Suprapubic skin (tissue), 4 donors: ENCODE measurements around the gene CNGA3. TPM values are rescaled to one million over a fixed set of nuclear protein-coding genes. Genes with fewer than 3 reads are reported as not detected.
"Not testable (repeated sequence)": the region's sequence is repeated elsewhere in the genome, so short reads cannot be mapped to it uniquely, and the experiment has no call there.

Experiments used
- DNase-seq, 2 donors: peaks; one replicate each; pipeline ENCODE4 v3.0.0-alpha.2; 2019; ENCODE audit warnings: low spot score in 2 of 2
- H3K27ac ChIP-seq: fragments of 200-600 bp; sonication (generic); one replicate; pipeline ENCODE4 v1.5.1; 2019
- H3K27me3 ChIP-seq: fragments of 200-600 bp; sonication (generic); one replicate; pipeline ENCODE4 v1.5.1; 2019
- H3K36me3 ChIP-seq: fragments of 200-600 bp; sonication (generic); one replicate; pipeline ENCODE4 v1.5.1; 2019
- H3K4me1 ChIP-seq: fragments of 200-600 bp; sonication (generic); one replicate; pipeline ENCODE4 v1.5.1; 2019
- H3K4me3 ChIP-seq: fragments of 200-600 bp; sonication (generic); one replicate; pipeline ENCODE4 v1.5.1; 2019; ENCODE audit warnings: mild to moderate bottlenecking
- H3K9me3 ChIP-seq: fragments of 200-600 bp; sonication (generic); one replicate; pipeline ENCODE4 v1.5.1; 2019
- CTCF ChIP-seq, 2 donors: fragments of 200-600 bp in 1 of 2; fragments of 450-650 bp in 1 of 2; sonication (generic) in 1 of 2; IDR thresholded peaks; one replicate each; pipeline ENCODE4 v1.5.1; 2016 to 2019; ENCODE audit warnings: antibody characterized with exemption in 2 of 2, mild to moderate bottlenecking in 1 of 2, moderate library complexity in 1 of 2
- EP300 ChIP-seq: sonication (generic); formaldehyde crosslinking; IDR thresholded peaks from one replicate; pipeline ENCODE4 v1.6.1; 2017; ENCODE audit warnings: antibody characterized with exemption
- POLR2A ChIP-seq, 2 donors: fragments of 450-650 bp; IDR thresholded peaks; one replicate each; pipeline ENCODE4 v1.6.1; 2017; ENCODE audit warnings: antibody characterized with exemption in 2 of 2, mild to moderate bottlenecking in 2 of 2, moderate library complexity in 2 of 2
- POLR2AphosphoS5 ChIP-seq, 3 donors: sonication (generic); formaldehyde crosslinking; IDR thresholded peaks; one replicate each; pipeline ENCODE4 v1.6.1; 2017; ENCODE audit warnings: antibody characterized with exemption in 3 of 3
- WGBS: methylation state at CpG from one replicate; pipeline ENCODE4 v1.1.5; 2018; 5-methylcytosine and 5-hydroxymethylcytosine counted together
- total RNA-seq, 4 donors: library from RNA; depleted of rRNA; stranded (reverse); fragments of >200 nt; gene quantifications; one replicate each; pipeline ENCODE4 v1.1.0, GENCODE V29; 2016

The CNGA3 gene
- total RNA-seq, 4 donors from 2014 or later, result not detected

GRCh38 chr2:98412751-98413458, 66.6 kb downstream of the CNGA3 start:
- Histone ChIP-seq H3K4me1 (no peaks in the 10 kb centered on the region), H3K27me3 (no peaks in the 10 kb centered on the region), H3K36me3 (no peaks in the 10 kb centered on the region), H3K4me3 (no peak overlapping the region), H3K9me3 (no peaks in the 10 kb centered on the region), H3K27ac (no peak overlapping the region)
- 32% methylated on average over 5 of the region's 5 CpGs for WGBS
- DNase-seq, result no peak
- TF ChIP-seq POLR2AphosphoS5 (IDR thresholded peaks at IDR 0.05), result no peak
- TF ChIP-seq POLR2A (IDR thresholded peaks at IDR 0.05), result no peak
- no peak for TF ChIP-seq EP300
- TF ChIP-seq CTCF (IDR thresholded peaks at IDR 0.05), result peak in 1 of 2 donors; percentile 40

- H3K4me3 ChIP-seq, H3K36me3 ChIP-seq, H3K4me1 ChIP-seq, H3K27ac ChIP-seq, H3K27me3 ChIP-seq, DNase-seq, H3K9me3 ChIP-seq: not testable (repeated sequence)
- WGBS, result 72% methylated on average over 7 of the region's 7 CpGs
These were observed 68.0 kb downstream of the CNGA3 start for GRCh38 chr2:98414246-98414645.

- not testable (repeated sequence) for H3K27ac ChIP-seq, H3K36me3 ChIP-seq, H3K9me3 ChIP-seq, DNase-seq, H3K4me1 ChIP-seq, H3K27me3 ChIP-seq, H3K4me3 ChIP-seq
- WGBS, result 95% methylated on average over 9 of the region's 9 CpGs
These were observed 69.5 kb downstream of the CNGA3 start for GRCh38 chr2:98415719-98416248.

- Histone ChIP-seq H3K4me3 (no peak overlapping the region), H3K36me3 (no peaks in the 10 kb centered on the region), H3K9me3 (no peaks in the 10 kb centered on the region), H3K27me3 (no peaks in the 10 kb centered on the region), H3K4me1 (no peaks in the 10 kb centered on the region), H3K27ac (no peak overlapping the region)
- 80% methylated on average over 2 of the region's 2 CpGs for WGBS
- no peak for DNase-seq
- TF ChIP-seq POLR2AphosphoS5 (IDR thresholded peaks at IDR 0.05) (no peak), CTCF (IDR thresholded peaks at IDR 0.05) (no peak), POLR2A (IDR thresholded peaks at IDR 0.05) (no peak), EP300 (no peak)
These were observed 70.3 kb downstream of the CNGA3 start for GRCh38 chr2:98416383-98417159.

GRCh38 chr2:98419544-98419943, 73.3 kb downstream of the CNGA3 start:
- Histone ChIP-seq H3K9me3 (no peaks in the 10 kb centered on the region), H3K27me3 (no peaks in the 10 kb centered on the region), H3K4me1 (no peaks in the 10 kb centered on the region), H3K27ac (no peak overlapping the region), H3K4me3 (no peak overlapping the region), H3K36me3 (no peaks in the 10 kb centered on the region)
- WGBS, result 69% methylated on average over 2 of the region's 2 CpGs
- DNase-seq, result no peak
- TF ChIP-seq CTCF (IDR thresholded peaks at IDR 0.05) (no peak), EP300 (no peak), POLR2A (IDR thresholded peaks at IDR 0.05) (no peak), POLR2AphosphoS5 (IDR thresholded peaks at IDR 0.05) (no peak)

- Histone ChIP-seq H3K4me3 (no peak overlapping the region), H3K4me1 (no peaks in the 10 kb centered on the region), H3K27me3 (no peaks in the 10 kb centered on the region), H3K36me3 (no peaks in the 10 kb centered on the region), H3K9me3 (no peaks in the 10 kb centered on the region), H3K27ac (no peak overlapping the region)
- DNase-seq, result no peak
- TF ChIP-seq CTCF (IDR thresholded peaks at IDR 0.05), result no peak
- no peak for TF ChIP-seq POLR2AphosphoS5 (IDR thresholded peaks at IDR 0.05)
- no peak for TF ChIP-seq POLR2A (IDR thresholded peaks at IDR 0.05)
- no peak for TF ChIP-seq EP300
- 74% methylated on average over 6 of the region's 6 CpGs for WGBS
These were observed 73.9 kb downstream of the CNGA3 start for GRCh38 chr2:98419977-98420725.
